ENCODE data around the gene MTRR.

MTRR gene

GRCh38 chr5:7868773-7869473, at the start of gene MTRR, which contains the start of gene FASTKD3:
MTRR (plus strand) TSS chr5:7869148; CDS start chr5:7870795, 1,647 bp downstream.
FASTKD3 (minus strand) TSS chr5:7869031; CDS start chr5:7868083, 948 bp downstream.
- DNase-seq: peak; percentile 82

GRCh38 chr5:7822449-7822848, 46.5 kb upstream of the MTRR start:
- DNase-seq: no peak

DNA sequence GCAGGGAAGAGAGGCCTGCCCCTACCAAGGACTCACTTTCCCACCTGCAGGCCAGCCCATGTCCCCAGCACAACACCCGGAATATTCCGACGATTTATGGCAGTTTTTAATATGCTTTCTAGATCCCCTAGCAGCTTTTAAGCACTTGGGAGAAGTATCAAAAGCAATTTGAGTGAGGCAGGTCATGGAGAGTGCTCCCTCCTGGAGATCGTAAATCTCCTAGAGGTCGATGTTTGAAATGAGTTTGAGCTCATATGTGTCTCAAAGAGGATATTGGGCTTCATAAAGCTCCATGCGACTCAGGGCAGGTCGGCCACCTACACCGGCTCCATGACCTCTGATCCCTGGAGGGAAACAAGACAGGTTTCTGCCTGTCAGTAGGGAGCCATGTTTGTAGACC, 45.4 kb upstream of the MTRR start:
- no peak for DNase-seq

- DNase-seq: no peak
These were observed 44.0 kb upstream of the MTRR start for GRCh38 chr5:7824995-7825394.

DNA sequence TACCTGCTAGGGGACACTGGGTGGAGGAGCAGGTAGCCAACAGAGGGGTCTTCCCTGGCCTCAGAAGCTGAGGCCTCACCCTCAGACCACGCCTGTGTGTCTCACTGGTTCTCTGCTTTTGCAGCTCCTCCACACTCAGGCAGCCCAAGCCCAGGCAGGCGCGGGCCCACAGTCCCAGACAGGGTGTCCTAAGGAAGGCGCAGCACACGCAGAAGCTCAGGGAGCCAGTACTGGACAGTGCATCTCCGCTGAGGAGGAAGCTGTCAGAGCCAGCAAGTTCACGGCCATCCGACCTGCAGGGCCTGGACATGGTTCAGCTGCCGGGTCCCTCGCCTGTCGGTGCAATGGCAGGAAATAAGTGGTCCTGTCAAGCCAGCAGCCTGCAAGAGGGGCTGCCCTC, 43.3 kb upstream of the MTRR start:
- DNase-seq: no peak

DNA sequence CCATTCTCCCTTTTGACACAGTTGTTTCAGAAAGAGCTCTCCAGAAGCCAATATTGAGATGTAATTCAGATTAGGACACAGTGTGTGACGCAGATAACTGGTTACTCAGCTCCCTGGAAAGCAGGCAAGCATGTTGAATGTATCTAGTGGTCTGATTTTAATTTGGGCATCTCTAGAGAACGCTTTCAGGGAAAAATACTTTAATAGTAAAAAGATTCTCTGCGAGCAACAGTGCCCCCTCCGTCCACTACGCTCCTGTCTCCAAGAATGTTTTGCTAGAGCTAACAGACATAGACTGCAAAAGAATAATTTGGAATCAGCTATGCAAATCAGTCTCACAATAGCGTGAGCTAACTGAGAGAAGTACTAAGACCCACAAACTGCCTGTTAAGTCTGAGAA, 41.3 kb upstream of the MTRR start:
- no peak for DNase-seq

DNA sequence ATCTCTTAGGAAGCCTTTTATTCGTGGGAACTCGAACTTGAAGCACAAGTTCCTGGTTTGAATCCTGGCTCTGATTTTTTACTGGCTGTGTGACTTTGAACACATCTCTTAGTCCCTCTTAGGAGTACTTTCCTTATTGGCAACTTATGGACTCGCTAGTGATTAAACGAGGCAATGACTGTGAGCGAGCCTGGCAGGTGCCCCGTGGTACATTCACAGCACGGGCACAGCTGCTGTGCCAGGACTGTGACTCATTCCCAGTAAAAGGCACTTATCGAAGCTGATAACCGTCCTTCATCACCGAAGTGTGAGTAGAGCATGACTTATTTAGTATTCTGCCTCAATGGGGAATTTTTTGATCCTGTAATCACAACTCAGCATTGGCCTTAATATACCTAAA, 40.7 kb upstream of the MTRR start:
- DNase-seq: no peak

DNA sequence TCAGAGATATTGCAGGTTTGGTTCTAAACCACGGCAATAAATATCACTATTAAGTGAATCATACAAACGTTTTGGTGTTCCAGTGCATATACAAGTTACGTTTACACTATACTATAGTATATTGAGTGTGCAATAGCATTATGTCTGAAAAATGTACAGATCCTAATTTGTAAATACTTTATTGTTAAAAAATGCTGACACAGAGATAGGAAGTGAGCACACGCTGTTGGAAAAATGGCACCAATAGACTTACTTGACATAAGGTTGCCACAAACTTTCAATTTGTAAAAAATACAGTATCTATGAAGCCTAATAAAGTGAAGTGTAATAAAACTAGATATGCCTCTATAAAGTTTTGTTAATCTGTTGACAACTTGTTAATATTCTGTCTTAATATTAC, 34.0 kb upstream of the MTRR start:
- DNase-seq: no peak

GRCh38 chr5:7837403-7837802, 31.5 kb upstream of the MTRR start:
- DNase-seq: no peak

DNA sequence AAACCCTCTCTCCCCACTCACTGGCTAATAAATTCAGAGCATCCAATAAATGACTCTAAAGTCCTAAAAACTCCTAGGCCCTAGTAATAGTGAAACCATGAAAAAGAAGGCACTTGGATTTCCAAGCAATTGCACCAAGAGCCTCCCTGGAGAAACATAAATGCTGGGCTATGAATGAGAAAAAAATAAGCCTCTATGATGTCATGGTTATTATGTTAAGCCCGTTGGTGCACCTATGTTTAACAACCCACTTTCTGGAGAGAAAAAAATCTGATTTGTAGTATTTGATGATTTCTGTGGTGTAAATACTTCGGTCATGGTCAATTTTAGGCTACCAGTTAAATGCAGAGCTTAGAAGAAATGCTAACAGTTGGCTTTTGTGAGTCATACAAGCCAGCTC, 26.4 kb upstream of the MTRR start:
- DNase-seq: no peak

DNA sequence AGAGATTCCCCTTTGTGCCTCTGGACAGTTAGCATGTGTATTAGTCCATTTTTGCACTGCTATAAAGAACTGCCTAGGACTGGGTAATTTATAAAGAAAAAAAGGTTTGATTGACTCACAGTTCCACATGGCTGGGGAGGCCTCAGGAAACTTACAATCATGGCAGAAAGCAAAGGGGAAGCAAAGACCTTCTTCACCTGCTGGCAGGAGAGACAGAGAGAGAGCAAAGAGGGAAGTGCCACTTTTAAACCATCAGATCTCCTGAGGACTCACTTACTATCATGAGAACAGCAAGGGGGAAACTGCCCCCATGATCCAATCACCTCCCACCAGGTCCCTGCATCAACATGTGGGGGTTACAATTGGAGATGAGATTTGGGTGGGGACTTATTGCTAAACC, 24.0 kb upstream of the MTRR start:
- no peak for DNase-seq

DNA sequence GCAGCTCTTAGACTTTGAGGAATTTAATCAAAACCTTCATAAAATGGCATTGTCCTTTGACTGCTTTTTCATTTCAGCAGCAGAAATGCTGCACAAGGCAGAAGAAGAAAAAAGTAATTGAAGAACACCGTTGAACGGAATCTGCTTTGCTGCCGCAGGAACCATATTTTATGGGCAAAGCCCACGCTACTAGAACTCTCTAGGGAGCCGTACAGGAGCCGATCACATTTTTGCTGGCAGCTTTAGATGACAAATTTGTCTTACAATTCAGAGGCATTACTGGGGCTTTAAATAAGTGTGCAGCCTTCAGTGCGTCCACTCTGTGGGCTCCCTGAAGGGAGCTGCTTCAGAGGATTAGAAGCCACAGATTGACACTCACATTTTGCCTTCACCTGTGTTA, 23.4 kb upstream of the MTRR start:
- no peak for DNase-seq

DNA sequence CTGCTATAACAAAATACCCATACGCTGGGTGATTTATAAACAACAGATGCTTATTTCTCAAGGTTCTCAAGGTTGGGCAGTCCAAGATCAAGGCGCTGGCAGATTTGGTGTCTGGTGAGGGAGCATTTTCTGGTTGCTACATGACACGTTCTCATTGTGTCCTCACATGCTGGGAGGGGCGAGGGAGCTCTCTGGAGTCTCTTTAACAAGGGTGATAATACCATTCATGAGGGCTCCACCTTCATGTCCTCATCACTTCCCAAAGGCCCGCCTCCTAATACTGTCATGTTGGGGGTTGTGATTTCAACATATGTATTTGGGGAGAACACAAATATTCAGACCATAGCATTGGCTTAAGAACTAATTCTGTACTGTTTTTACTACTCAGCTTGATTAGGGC, 22.6 kb upstream of the MTRR start:
- no peak for DNase-seq

GRCh38 chr5:7848296-7848695, 20.7 kb upstream of the MTRR start:
- no peak for DNase-seq

- DNase-seq: no peak
These were observed 19.1 kb upstream of the MTRR start for GRCh38 chr5:7849681-7850394.

DNA sequence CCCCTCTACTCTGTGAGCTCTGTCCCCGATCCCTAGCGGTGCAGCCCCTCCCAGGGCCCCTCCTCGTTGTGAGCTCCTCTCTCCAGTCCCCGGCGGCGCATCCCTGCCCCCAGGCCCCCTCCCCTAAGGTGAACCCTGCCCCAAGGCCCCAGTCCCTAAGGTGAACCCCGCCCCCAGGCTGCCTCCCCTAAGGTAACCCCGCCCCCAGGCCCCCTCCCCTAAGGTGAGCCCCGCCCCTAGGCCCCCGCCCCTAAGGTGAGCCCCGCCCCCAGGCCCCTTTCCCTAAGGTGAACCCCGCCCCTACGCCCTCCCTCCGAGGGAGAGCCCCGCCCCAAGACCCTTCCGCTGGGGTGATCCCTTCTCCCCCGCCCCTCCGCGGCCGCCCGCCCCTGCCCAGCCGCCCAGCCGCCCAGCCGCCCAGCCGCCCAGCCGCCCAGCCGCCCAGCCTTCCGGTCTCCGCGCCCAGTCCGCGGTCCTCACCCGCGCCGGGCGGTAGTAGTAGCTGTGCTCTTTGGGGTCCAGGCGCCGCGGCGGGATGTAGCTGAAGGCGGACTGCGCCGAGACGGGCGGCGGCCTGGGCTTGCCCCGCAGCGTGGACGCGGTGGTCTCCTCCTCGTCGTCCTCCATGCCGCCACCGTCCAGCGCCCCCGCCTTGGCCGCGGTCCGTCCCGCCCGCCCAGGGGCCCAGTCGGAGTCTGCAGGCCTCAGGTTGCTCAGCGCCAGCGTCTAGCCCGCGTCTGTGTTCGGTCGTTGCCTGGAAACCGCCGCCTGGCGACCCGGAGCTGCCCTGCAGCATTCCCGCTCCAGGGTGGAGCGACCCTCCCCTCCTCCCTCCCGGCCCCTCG, 18.3 kb upstream of the MTRR start, which contains the start of gene CFAP90:
TSS of gene CFAP90 (minus strand) at position 739 of the 845 bp plus-strand sequence. CDS start at position 627, 112 bp downstream.
- DNase-seq: peak; percentile 7

GRCh38 chr5:7851240-7851592, 17.7 kb upstream of the MTRR start:
- DNase-seq: no peak

GRCh38 chr5:7851617-7852289, 17.2 kb upstream of the MTRR start:
- DNase-seq: no peak

- DNase-seq: no peak
These were observed 16.4 kb upstream of the MTRR start for GRCh38 chr5:7852542-7852941.

DNA sequence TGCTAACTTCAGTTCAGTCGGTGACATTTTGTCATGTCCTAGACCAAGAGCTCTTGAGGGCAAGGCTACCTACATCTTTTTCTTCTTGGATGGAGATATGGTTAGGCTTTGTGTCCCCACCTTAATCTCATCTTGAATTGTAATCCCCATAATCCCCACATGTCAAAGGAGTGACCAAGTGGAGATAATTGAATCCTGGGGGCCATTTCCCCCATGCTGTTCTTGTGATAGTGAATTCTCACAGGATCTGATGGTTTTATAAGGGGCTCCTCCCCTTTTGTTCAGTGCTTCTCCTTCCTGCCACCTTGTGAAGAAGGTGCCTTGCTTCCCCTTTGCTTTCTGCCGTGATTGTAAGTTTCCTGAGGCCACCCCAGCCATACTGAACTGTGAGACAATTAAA, 16.0 kb upstream of the MTRR start:
- no peak for DNase-seq

GRCh38 chr5:7855611-7856010, 13.3 kb upstream of the MTRR start:
- DNase-seq: no peak

- no peak for DNase-seq
These were observed 12.1 kb upstream of the MTRR start for GRCh38 chr5:7856855-7857254.

- DNase-seq: no peak
These were observed 11.6 kb upstream of the MTRR start for GRCh38 chr5:7857361-7857760.
